Measurements from ENCODE around the gene CD99.

Gene CD99

GRCh38 chrX:2689773-2690666, 1.1 kb upstream of the CD99 start:
- Histone ChIP-seq H3K4me1 (ENCODE audit: control insufficient read depth, insufficient read depth, low read length, poor library complexity, severe bottlenecking) (peaks cover 22% of the 10 kb centered on the region), H3K36me3 (ENCODE audit: control insufficient read depth, insufficient read depth, low read length) (peaks cover 5% of the 10 kb centered on the region), H3K27ac (ENCODE audit: low read depth, low read length, severe bottlenecking) (no peak overlapping the region), H3K9me3 (ENCODE audit: control insufficient read depth, low read length) (no peaks in the 10 kb centered on the region), H3K4me3 (ENCODE audit: extremely low read depth, insufficient read depth, low read length, poor library complexity, severe bottlenecking) (peak overlapping the region; percentile 85)
- WGBS, 2 experiments (ENCODE audit: insufficient coverage in 2 of 2): 88 to 90% methylated on average over 33 to 34 of the region's 37 CpGs

GRCh38 chrX:2691543-2692220, 587 bp downstream of the CD99 start:
- Histone ChIP-seq H3K36me3 (ENCODE audit: control insufficient read depth, insufficient read depth, low read length) (peaks cover 20% of the 10 kb centered on the region), H3K9me3 (ENCODE audit: control insufficient read depth, low read length) (no peaks in the 10 kb centered on the region), H3K4me1 (ENCODE audit: control insufficient read depth, insufficient read depth, low read length, poor library complexity, severe bottlenecking) (peaks cover 35% of the 10 kb centered on the region), H3K4me3 (ENCODE audit: extremely low read depth, insufficient read depth, low read length, poor library complexity, severe bottlenecking) (peak overlapping the region; percentile 85), H3K27ac (ENCODE audit: low read depth, low read length, severe bottlenecking) (peak overlapping the region; percentile 49)
- 1 to 2% methylated on average over 21 to 22 of the region's 42 CpGs for WGBS, 2 experiments (ENCODE audit: insufficient coverage in 2 of 2)

GRCh38 chrX:2692221-2693112, 1.4 kb downstream of the CD99 start:
- Histone ChIP-seq H3K27ac (ENCODE audit: low read depth, low read length, severe bottlenecking) (peak overlapping the region; percentile 49), H3K9me3 (ENCODE audit: control insufficient read depth, low read length) (no peaks in the 10 kb centered on the region), H3K4me3 (ENCODE audit: extremely low read depth, insufficient read depth, low read length, poor library complexity, severe bottlenecking) (peak overlapping the region; percentile 85), H3K4me1 (ENCODE audit: control insufficient read depth, insufficient read depth, low read length, poor library complexity, severe bottlenecking) (peaks cover 41% of the 10 kb centered on the region), H3K36me3 (ENCODE audit: control insufficient read depth, insufficient read depth, low read length) (peaks cover 28% of the 10 kb centered on the region)
- 14 to 23% methylated on average over 15 to 20 of the region's 24 CpGs for WGBS, 2 experiments (ENCODE audit: insufficient coverage in 2 of 2)

- Histone ChIP-seq H3K36me3 (ENCODE audit: control insufficient read depth, insufficient read depth, low read length) (peaks cover 37% of the 10 kb centered on the region), H3K27ac (ENCODE audit: low read depth, low read length, severe bottlenecking) (peak overlapping the region; percentile 63), H3K4me1 (ENCODE audit: control insufficient read depth, insufficient read depth, low read length, poor library complexity, severe bottlenecking) (peaks cover 43% of the 10 kb centered on the region), H3K9me3 (ENCODE audit: control insufficient read depth, low read length) (no peaks in the 10 kb centered on the region), H3K4me3 (ENCODE audit: extremely low read depth, insufficient read depth, low read length, poor library complexity, severe bottlenecking) (peak overlapping the region; percentile 85)
- 91 to 94% methylated on average over 9 to 13 of the region's 15 CpGs for WGBS, 2 experiments (ENCODE audit: insufficient coverage in 2 of 2)
Observed at GRCh38 chrX:2693113-2694002, 2.3 kb downstream of the CD99 start.

GRCh38 chrX:2694914-2695267, 3.8 kb downstream of the CD99 start:
- Histone ChIP-seq H3K4me3 (ENCODE audit: extremely low read depth, insufficient read depth, low read length, poor library complexity, severe bottlenecking) (no peak overlapping the region), H3K27ac (ENCODE audit: low read depth, low read length, severe bottlenecking) (peak overlapping the region; percentile 63), H3K9me3 (ENCODE audit: control insufficient read depth, low read length) (no peaks in the 10 kb centered on the region), H3K4me1 (ENCODE audit: control insufficient read depth, insufficient read depth, low read length, poor library complexity, severe bottlenecking) (peaks cover 43% of the 10 kb centered on the region), H3K36me3 (ENCODE audit: control insufficient read depth, insufficient read depth, low read length) (peaks cover 52% of the 10 kb centered on the region)
- WGBS, 2 experiments (ENCODE audit: insufficient coverage in 2 of 2): 94 to 95% methylated on average over 7 of the region's 7 CpGs

- Histone ChIP-seq H3K4me1 (ENCODE audit: control insufficient read depth, insufficient read depth, low read length, poor library complexity, severe bottlenecking) (peaks cover 45% of the 10 kb centered on the region), H3K9me3 (ENCODE audit: control insufficient read depth, low read length) (no peaks in the 10 kb centered on the region), H3K27ac (ENCODE audit: low read depth, low read length, severe bottlenecking) (peak overlapping the region; percentile 74), H3K36me3 (ENCODE audit: control insufficient read depth, insufficient read depth, low read length) (peaks cover 68% of the 10 kb centered on the region), H3K4me3 (ENCODE audit: extremely low read depth, insufficient read depth, low read length, poor library complexity, severe bottlenecking) (no peak overlapping the region)
- WGBS, 2 experiments (ENCODE audit: insufficient coverage in 2 of 2): 84 to 95% methylated on average over 5 to 6 of the region's 8 CpGs
Observed at GRCh38 chrX:2696698-2697215, 5.7 kb downstream of the CD99 start.

GRCh38 chrX:2697306-2697705, 6.2 kb downstream of the CD99 start:
- Histone ChIP-seq H3K4me3 (ENCODE audit: extremely low read depth, insufficient read depth, low read length, poor library complexity, severe bottlenecking) (no peak overlapping the region), H3K27ac (ENCODE audit: low read depth, low read length, severe bottlenecking) (peak overlapping the region; percentile 74), H3K9me3 (ENCODE audit: control insufficient read depth, low read length) (no peaks in the 10 kb centered on the region), H3K36me3 (ENCODE audit: control insufficient read depth, insufficient read depth, low read length) (peaks cover 72% of the 10 kb centered on the region), H3K4me1 (ENCODE audit: control insufficient read depth, insufficient read depth, low read length, poor library complexity, severe bottlenecking) (peaks cover 45% of the 10 kb centered on the region)
- WGBS, 2 experiments (ENCODE audit: insufficient coverage in 2 of 2): 98 to 99% methylated on average over 7 of the region's 7 CpGs

- Histone ChIP-seq H3K9me3 (ENCODE audit: control insufficient read depth, low read length) (no peaks in the 10 kb centered on the region), H3K36me3 (ENCODE audit: control insufficient read depth, insufficient read depth, low read length) (peaks cover 77% of the 10 kb centered on the region), H3K4me1 (ENCODE audit: control insufficient read depth, insufficient read depth, low read length, poor library complexity, severe bottlenecking) (peaks cover 48% of the 10 kb centered on the region), H3K27ac (ENCODE audit: low read depth, low read length, severe bottlenecking) (no peak overlapping the region), H3K4me3 (ENCODE audit: extremely low read depth, insufficient read depth, low read length, poor library complexity, severe bottlenecking) (no peak overlapping the region)
- 96 to 100% methylated on average over 5 to 7 of the region's 9 CpGs for WGBS, 2 experiments (ENCODE audit: insufficient coverage in 2 of 2)
Observed at GRCh38 chrX:2697741-2698299, 6.7 kb downstream of the CD99 start.

GRCh38 chrX:2698604-2699003, 7.5 kb downstream of the CD99 start:
- H3K27ac ChIP-seq (ENCODE audit: low read depth, low read length, severe bottlenecking): no peak overlapping the region
- peaks cover 53% of the 10 kb centered on the region for H3K4me1 ChIP-seq (ENCODE audit: control insufficient read depth, insufficient read depth, low read length, poor library complexity, severe bottlenecking)
- peaks cover 81% of the 10 kb centered on the region for H3K36me3 ChIP-seq (ENCODE audit: control insufficient read depth, insufficient read depth, low read length)
- no peak overlapping the region for H3K4me3 ChIP-seq (ENCODE audit: extremely low read depth, insufficient read depth, low read length, poor library complexity, severe bottlenecking)
- 96% methylated on average over 4 of the region's 5 CpGs; no CpG with 5 or more reads in 1 of the 2 experiments for WGBS, 2 experiments (ENCODE audit: insufficient coverage in 2 of 2)
- H3K9me3 ChIP-seq (ENCODE audit: control insufficient read depth, low read length): no peaks in the 10 kb centered on the region
